Neural cell (in vitro differentiated cells): ENCODE measurements around the gene CLDN24.

Source experiments
- EP300 ChIP-seq: fragments of 450-650 bp; conservative IDR thresholded peaks from 2 replicates; pipeline ENCODE4 v1.6.1; 2014; ENCODE audit warnings: antibody characterized with exemption, mild to moderate bottlenecking, moderate library complexity; ENCODE audit not compliant: poor library complexity, severe bottlenecking
- EZH2 ChIP-seq: fragments of 200-600, 300-800 bp; shearing (Covaris generic), sonication (generic); IDR thresholded peaks from 2 replicates; pipeline ENCODE4 v1.6.1; 2014; ENCODE audit warnings: antibody characterized with exemption, low read length, borderline replicate concordance, mild to moderate bottlenecking; ENCODE audit not compliant: insufficient read depth, poor library complexity, severe bottlenecking
- MXI1 ChIP-seq: fragments of 450-650 bp; conservative IDR thresholded peaks from 2 replicates; pipeline ENCODE4 v1.6.1; 2014; ENCODE audit warnings: antibody characterized with exemption, mild to moderate bottlenecking; ENCODE audit not compliant: poor library complexity, severe bottlenecking
- POLR2AphosphoS5 ChIP-seq: IDR thresholded peaks from 2 replicates; pipeline ENCODE4 v1.6.1; 2012
- RAD21 ChIP-seq: fragments of 450-650 bp; conservative IDR thresholded peaks from 2 replicates; pipeline ENCODE4 v1.6.1; 2014; ENCODE audit warnings: antibody characterized with exemption, mild to moderate bottlenecking, moderate library complexity
- SMC3 ChIP-seq: fragments of 450-650 bp; conservative IDR thresholded peaks from 2 replicates; pipeline ENCODE4 v1.6.1; 2014; ENCODE audit warnings: antibody characterized with exemption, mild to moderate bottlenecking, moderate library complexity; ENCODE audit not compliant: poor library complexity
- TF ChIP-seq, protein P1 (sequence below): fragments of 450-650 bp; IDR thresholded peaks from 2 replicates; pipeline ENCODE4 v1.5.1; 2014; ENCODE audit warnings: antibody characterized with exemption, mild to moderate bottlenecking, moderate library complexity; ENCODE audit not compliant: poor library complexity, severe bottlenecking
- TF ChIP-seq, protein P2 (sequence below): IDR thresholded peaks from 2 replicates; pipeline ENCODE4 v1.6.1; 2012; ENCODE audit warnings: borderline replicate concordance

DNA sequence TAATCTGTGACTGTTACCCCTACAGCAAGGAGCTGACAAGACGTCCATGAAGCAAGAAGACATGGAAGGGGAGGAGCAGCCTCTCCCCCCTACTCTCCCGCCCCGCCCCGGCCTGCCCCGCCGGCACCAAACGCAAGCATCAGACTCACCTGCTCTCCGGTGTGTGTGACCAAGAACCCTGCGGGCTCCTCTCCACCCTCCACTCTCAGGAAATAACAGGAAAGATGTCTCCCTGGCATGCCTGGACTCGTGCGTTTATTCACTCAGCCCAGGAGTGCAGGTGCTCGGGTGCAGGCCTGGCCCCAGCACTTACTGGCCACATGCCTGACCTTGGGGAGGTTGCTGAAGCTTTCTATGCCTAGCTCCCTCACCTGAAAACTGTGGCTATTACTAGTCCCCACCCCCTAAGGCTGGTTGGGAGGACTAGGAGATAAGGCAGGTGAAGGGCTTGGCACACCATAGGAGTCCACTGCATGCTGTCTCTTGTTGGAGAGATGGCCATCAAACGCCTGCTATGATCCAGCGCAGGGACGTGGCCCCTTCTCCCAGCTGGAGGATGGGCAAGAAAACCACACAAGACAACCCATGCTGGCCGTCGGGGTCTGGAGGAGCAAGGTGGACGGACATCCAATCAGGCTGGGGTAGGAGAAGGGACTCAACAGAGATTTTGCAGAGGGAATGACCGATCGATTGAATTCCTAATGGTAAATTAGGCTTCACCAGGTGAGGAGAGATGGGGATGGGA is 34.9 kb upstream of the CLDN24 start:
- TF ChIP-seq, protein P1, sequence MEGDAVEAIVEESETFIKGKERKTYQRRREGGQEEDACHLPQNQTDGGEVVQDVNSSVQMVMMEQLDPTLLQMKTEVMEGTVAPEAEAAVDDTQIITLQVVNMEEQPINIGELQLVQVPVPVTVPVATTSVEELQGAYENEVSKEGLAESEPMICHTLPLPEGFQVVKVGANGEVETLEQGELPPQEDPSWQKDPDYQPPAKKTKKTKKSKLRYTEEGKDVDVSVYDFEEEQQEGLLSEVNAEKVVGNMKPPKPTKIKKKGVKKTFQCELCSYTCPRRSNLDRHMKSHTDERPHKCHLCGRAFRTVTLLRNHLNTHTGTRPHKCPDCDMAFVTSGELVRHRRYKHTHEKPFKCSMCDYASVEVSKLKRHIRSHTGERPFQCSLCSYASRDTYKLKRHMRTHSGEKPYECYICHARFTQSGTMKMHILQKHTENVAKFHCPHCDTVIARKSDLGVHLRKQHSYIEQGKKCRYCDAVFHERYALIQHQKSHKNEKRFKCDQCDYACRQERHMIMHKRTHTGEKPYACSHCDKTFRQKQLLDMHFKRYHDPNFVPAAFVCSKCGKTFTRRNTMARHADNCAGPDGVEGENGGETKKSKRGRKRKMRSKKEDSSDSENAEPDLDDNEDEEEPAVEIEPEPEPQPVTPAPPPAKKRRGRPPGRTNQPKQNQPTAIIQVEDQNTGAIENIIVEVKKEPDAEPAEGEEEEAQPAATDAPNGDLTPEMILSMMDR, result no peak
- TF ChIP-seq POLR2AphosphoS5, result no peak
- TF ChIP-seq EZH2, result no peak
- TF ChIP-seq MXI1, result no peak
- TF ChIP-seq RAD21, result no peak
- TF ChIP-seq EP300, result no peak
- TF ChIP-seq, protein P2, sequence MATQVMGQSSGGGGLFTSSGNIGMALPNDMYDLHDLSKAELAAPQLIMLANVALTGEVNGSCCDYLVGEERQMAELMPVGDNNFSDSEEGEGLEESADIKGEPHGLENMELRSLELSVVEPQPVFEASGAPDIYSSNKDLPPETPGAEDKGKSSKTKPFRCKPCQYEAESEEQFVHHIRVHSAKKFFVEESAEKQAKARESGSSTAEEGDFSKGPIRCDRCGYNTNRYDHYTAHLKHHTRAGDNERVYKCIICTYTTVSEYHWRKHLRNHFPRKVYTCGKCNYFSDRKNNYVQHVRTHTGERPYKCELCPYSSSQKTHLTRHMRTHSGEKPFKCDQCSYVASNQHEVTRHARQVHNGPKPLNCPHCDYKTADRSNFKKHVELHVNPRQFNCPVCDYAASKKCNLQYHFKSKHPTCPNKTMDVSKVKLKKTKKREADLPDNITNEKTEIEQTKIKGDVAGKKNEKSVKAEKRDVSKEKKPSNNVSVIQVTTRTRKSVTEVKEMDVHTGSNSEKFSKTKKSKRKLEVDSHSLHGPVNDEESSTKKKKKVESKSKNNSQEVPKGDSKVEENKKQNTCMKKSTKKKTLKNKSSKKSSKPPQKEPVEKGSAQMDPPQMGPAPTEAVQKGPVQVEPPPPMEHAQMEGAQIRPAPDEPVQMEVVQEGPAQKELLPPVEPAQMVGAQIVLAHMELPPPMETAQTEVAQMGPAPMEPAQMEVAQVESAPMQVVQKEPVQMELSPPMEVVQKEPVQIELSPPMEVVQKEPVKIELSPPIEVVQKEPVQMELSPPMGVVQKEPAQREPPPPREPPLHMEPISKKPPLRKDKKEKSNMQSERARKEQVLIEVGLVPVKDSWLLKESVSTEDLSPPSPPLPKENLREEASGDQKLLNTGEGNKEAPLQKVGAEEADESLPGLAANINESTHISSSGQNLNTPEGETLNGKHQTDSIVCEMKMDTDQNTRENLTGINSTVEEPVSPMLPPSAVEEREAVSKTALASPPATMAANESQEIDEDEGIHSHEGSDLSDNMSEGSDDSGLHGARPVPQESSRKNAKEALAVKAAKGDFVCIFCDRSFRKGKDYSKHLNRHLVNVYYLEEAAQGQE, result no peak
- TF ChIP-seq SMC3, result no peak
